Heart left ventricle (tissue), 16 donors: ENCODE results near the gene TMEM92. TPM values are rescaled to one million over a fixed set of nuclear protein-coding genes. Genes with fewer than 3 reads are reported as not detected.
"Not testable (repeated sequence)": the region's sequence is repeated elsewhere in the genome, so short reads cannot be mapped to it uniquely, and the experiment has no call there.

Source experiments
- ATAC-seq, 4 donors: fragments of 200-7000 bp; cut with Tn5 transposase; one replicate each; pipeline ENCODE4 v1.9.1; 2020 to 2022; ENCODE audit warnings: moderate library complexity in 4 of 4, mild to moderate bottlenecking in 3 of 4, moderate number of reproducible peaks in 1 of 4
- DNase-seq, 5 donors: peaks; one replicate each; pipeline ENCODE4 v3.0.0-alpha.2; 2020
- H3K27ac ChIP-seq, 12 donors: fragments of 200-600 bp; sonication (generic) in 4 of 12; one replicate each; pipeline versions ENCODE4 v1.5.0 to v1.8.0; 2016 to 2022; ENCODE audit warnings: mild to moderate bottlenecking in 2 of 12
- H3K27me3 ChIP-seq, 9 donors: fragments of 200-600 bp; sonication (generic) in 2 of 9; one replicate each; pipeline versions ENCODE4 v1.5.1 to v1.8.0; 2016 to 2022; ENCODE audit warnings: mild to moderate bottlenecking in 3 of 9
- H3K36me3 ChIP-seq, 9 donors: fragments of 200-600 bp; sonication (generic) in 2 of 9; one replicate each; pipeline versions ENCODE4 v1.5.0 to v1.8.0; 2018 to 2022; ENCODE audit warnings: mild to moderate bottlenecking in 2 of 9
- H3K4me1 ChIP-seq, 12 donors: fragments of 200-600 bp; sonication (generic) in 4 of 12; one replicate each; pipeline versions ENCODE4 v1.5.0 to v1.8.0; 2016 to 2022; ENCODE audit warnings: mild to moderate bottlenecking in 3 of 12
- H3K4me3 ChIP-seq, 12 donors: fragments of 200-600 bp; sonication (generic) in 4 of 12; one replicate each; pipeline versions ENCODE4 v1.5.0 to v1.8.0; 2017 to 2022; ENCODE audit warnings: mild to moderate bottlenecking in 9 of 12, moderate library complexity in 4 of 12
- H3K9me3 ChIP-seq, 12 donors: fragments of 200-600 bp; sonication (generic) in 4 of 12; one replicate each; pipeline versions ENCODE4 v1.5.0 to v1.8.0; 2016 to 2022; ENCODE audit warnings: mild to moderate bottlenecking in 1 of 12
- POLR2A ChIP-seq, 2 donors: fragments of 450-650 bp; IDR thresholded peaks; one replicate each; pipeline ENCODE4 v1.6.1; 2017; ENCODE audit warnings: antibody characterized with exemption in 2 of 2, mild to moderate bottlenecking in 2 of 2, moderate library complexity in 2 of 2
- WGBS, 4 donors: extraction: QIAGEN DNeasy Blood & Tissue Kit in 2 of 4; methylation state at CpG; one replicate each; pipeline versions ENCODE4 v1.1.5 to v1.1.7; 2013 to 2018; 5-methylcytosine and 5-hydroxymethylcytosine counted together
- intact Hi-C, 10 donors: fragments of 100-400 bp; cut with DNase I; formaldehyde crosslinking; loops; one replicate each; pipeline versions ENCODE4 v1.11.1 to v1.14.2; 2022
- polyA plus RNA-seq, 2 donors: library from polyadenylated mRNA; stranded (reverse); fragments of 200-250 nt; gene quantifications; one replicate each; pipeline ENCODE4 v1.2.3, GENCODE V29; 2013
- total RNA-seq, 9 donors: library from RNA; depleted of rRNA in 2 of 9; stranded (reverse); fragments of >200 nt in 2 of 9; fragmentation: NEBNext Ultra II Directional in 3 of 9; extraction: Animal tissue kit (Norgen Biotek cat#: 25700) in 3 of 9; gene quantifications; one replicate each; pipeline versions ENCODE4 v1.1.0 to v1.2.4, GENCODE V29; 2016 to 2023
- TF ChIP-seq, protein P1 (sequence below), 12 donors: fragments of 200-600 bp; sonication (generic) in 4 of 12; IDR thresholded peaks; one replicate each; pipeline versions ENCODE4 v1.5.0 to v1.8.0; 2018 to 2022; ENCODE audit warnings: antibody characterized with exemption in 12 of 12, mild to moderate bottlenecking in 5 of 12
- donor health status: ischemic (EF 13 %, LVEDD 7.1; RV severe dilation, severe dysfunction).
- donor health status: healthy with polysubstance abuse.
- donor health status: DM: no; HTN: yes; CAD: no.
- donor health status: DM: no; HTN: no; CAD: no.
- donor health status: ischemic (EF 25% LVEDD 6.9; RV normal size, moderate dysfunction).
- donor health status: ischemic (EF 25% LVEDD 5.7; RV mildly dilated, moderate dysfunction).
- donor health status: healthy.
- donor health status: DM: yes; HTN: yes; CAD: no.
- donor health status: ischemic (EF 35%, LVEDD 5.7; RV mildly dilated, moderate dysfunction).
- donor health status: nonischemic (EF 11% LVEDD 7.7; RV severe dilation, severe dysfunction).
- donor health status: DM: yes; HTN: yes; CAD: no.
- donor health status: PGD.
- donor health status: ischemic (EF 29% LVEDD 5.4; RV normal size, mild dysfunction).
- donor health status: nonischemic (EF 23%, LVEDD 6.1; RV moderate dilation, normal function).

TMEM92 gene
- total and polyA plus RNA-seq, 11 donors: 0.11 TPM; not detected in 10

- H3K4me3 ChIP-seq: peak overlapping the region in 1 of 12 donors; percentile 13
- WGBS, 4 donors: 64 to 82% (median 76%) methylated on average over 14 to 21 of the region's 21 CpGs
- DNase-seq (peak in 2 of 5 donors; percentile 58 to 60), ATAC-seq (peak; percentile 25 to 63 (median 44))
- peaks cover 0 to 48% (median 13%) of the 10 kb centered on the region in 12 donors for H3K4me1 ChIP-seq
- no peaks in the 10 kb centered on the region for H3K36me3 ChIP-seq
- intact Hi-C loops: loop anchor here in 1 of 10 donors (2.0 kb wide), 1 partner anchor 70 kb away; the partner anchor contains the start of gene COL1A1
- peak overlapping the region in 8 of 12 donors; percentile 0 to 79 (median 38) for H3K27ac ChIP-seq
- TF ChIP-seq POLR2A (IDR thresholded peaks at IDR 0.05): no peak
- TF ChIP-seq, protein P1, sequence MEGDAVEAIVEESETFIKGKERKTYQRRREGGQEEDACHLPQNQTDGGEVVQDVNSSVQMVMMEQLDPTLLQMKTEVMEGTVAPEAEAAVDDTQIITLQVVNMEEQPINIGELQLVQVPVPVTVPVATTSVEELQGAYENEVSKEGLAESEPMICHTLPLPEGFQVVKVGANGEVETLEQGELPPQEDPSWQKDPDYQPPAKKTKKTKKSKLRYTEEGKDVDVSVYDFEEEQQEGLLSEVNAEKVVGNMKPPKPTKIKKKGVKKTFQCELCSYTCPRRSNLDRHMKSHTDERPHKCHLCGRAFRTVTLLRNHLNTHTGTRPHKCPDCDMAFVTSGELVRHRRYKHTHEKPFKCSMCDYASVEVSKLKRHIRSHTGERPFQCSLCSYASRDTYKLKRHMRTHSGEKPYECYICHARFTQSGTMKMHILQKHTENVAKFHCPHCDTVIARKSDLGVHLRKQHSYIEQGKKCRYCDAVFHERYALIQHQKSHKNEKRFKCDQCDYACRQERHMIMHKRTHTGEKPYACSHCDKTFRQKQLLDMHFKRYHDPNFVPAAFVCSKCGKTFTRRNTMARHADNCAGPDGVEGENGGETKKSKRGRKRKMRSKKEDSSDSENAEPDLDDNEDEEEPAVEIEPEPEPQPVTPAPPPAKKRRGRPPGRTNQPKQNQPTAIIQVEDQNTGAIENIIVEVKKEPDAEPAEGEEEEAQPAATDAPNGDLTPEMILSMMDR (IDR thresholded peaks at IDR 0.05): peak in 1 of 12 donors; percentile 11
- H3K9me3 ChIP-seq: no peaks in the 10 kb centered on the region
- H3K27me3 ChIP-seq: peaks cover 5 to 23% (median 13%) of the 10 kb centered on the region in 9 donors
Measured at GRCh38 chr17:50270435-50271362, 3.6 kb upstream of the TMEM92 start.

DNA sequence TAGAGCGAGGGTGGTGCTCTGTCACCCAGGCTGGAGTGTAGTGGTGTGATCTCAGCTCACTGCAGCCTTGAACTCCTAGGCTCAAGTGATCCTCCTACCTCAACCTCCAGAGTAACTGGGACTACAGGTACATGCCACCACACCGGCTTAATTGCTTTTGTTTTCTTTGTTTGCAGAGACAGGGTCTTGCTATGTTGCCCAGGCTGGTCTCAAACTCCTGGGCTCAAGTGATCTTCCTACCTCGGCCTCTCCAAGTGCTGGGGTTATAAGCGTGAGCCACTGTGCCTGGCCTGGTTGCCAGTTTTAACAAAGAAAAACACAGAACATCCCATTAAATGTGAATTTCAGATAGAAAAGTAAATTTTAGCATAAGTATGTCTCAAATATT is 2.9 kb upstream of the TMEM92 start:
- peaks cover 0 to 42% (median 12%) of the 10 kb centered on the region in 12 donors for H3K4me1 ChIP-seq
- not testable (repeated sequence) for ATAC-seq, H3K36me3 ChIP-seq, H3K9me3 ChIP-seq, H3K4me3 ChIP-seq, DNase-seq
- H3K27me3 ChIP-seq: peaks cover 5 to 25% (median 13%) of the 10 kb centered on the region in 9 donors
- 92 to 97% (median 94%) methylated on average over 4 of the region's 4 CpGs for WGBS, 4 donors
- peak overlapping the region in 2 of 12 donors; percentile 33 to 79 for H3K27ac ChIP-seq
- intact Hi-C loops: loop anchor here in 1 of 10 donors (2.0 kb wide), 1 partner anchor 71 kb away; the partner anchor contains the start of gene COL1A1

- ATAC-seq: no peak
- peak overlapping the region in 5 of 12 donors; percentile 8 to 84 (median 55) for H3K27ac ChIP-seq
- no peaks in the 10 kb centered on the region for H3K9me3 ChIP-seq
- peaks cover 0 to 33% (median 8%) of the 10 kb centered on the region in 12 donors for H3K4me1 ChIP-seq
- no peaks in the 10 kb centered on the region for H3K36me3 ChIP-seq
- TF ChIP-seq, protein P1 (IDR thresholded peaks at IDR 0.05): no peak
- no peak for TF ChIP-seq POLR2A (IDR thresholded peaks at IDR 0.05)
- peaks cover 5 to 30% (median 13%) of the 10 kb centered on the region in 9 donors for H3K27me3 ChIP-seq
- H3K4me3 ChIP-seq: peak overlapping the region in 7 of 12 donors; percentile 56 to 67 (median 63)
- intact Hi-C loops: loop anchor here in 2 of 10 donors (2.0 kb wide), 2 partner anchors 69 to 71 kb away; partner anchors contain the start of gene COL1A1 (in 1 of the 2)
- 58 to 65% (median 60%) methylated on average over 7 of the region's 7 CpGs for WGBS, 4 donors
- peak in 1 of 5 donors; percentile 14 for DNase-seq
Measured at GRCh38 chr17:50272246-50272645, 2.0 kb upstream of the TMEM92 start.

GRCh38 chr17:50272711-50273653 is 1.3 kb upstream of the TMEM92 start:
- H3K9me3 ChIP-seq: no peaks in the 10 kb centered on the region
- intact Hi-C loops: loop anchor here in 9 of 10 donors (1.0 to 2.0 kb wide), 3 partner anchors 70 to 73 kb away; partner anchors contain the start of gene COL1A1 (in 1 of the 9)
- no peaks in the 10 kb centered on the region for H3K36me3 ChIP-seq
- peak; percentile 46 to 80 (median 60) for DNase-seq
- WGBS, 4 donors: 5 to 10% (median 7%) methylated on average over 29 to 57 of the region's 57 CpGs
- H3K4me1 ChIP-seq: peaks cover 0 to 26% (median 7%) of the 10 kb centered on the region in 12 donors
- peak overlapping the region in 9 of 12 donors; percentile 8 to 84 (median 37) for H3K27ac ChIP-seq
- peaks cover 5 to 30% (median 13%) of the 10 kb centered on the region in 9 donors for H3K27me3 ChIP-seq
- H3K4me3 ChIP-seq: peak overlapping the region; percentile 26 to 67 (median 59)
- TF ChIP-seq, protein P1 (IDR thresholded peaks at IDR 0.05): peak; percentile 73 to 97 (median 92)
- no peak for TF ChIP-seq POLR2A (IDR thresholded peaks at IDR 0.05)
- ATAC-seq: peak in 3 of 4 donors; percentile 36 to 60 (median 56)
